Ishikawa (cell line): ENCODE data around the gene ZMYND12.

ENCODE experiments used
- CEBPB ChIP-seq: IDR thresholded peaks from 2 replicates; pipeline ENCODE4 v1.6.1; 2012
- CREB1 ChIP-seq: IDR thresholded peaks from 2 replicates; pipeline ENCODE4 v1.6.1; 2012; ENCODE audit warnings: low read depth
- EGR1 ChIP-seq: IDR thresholded peaks from 2 replicates; pipeline ENCODE4 v1.6.1; 2012
- EP300 ChIP-seq: IDR thresholded peaks from 2 replicates; pipeline ENCODE4 v1.6.1; 2012; ENCODE audit warnings: borderline replicate concordance
- FOXM1 ChIP-seq: IDR thresholded peaks from 2 replicates; pipeline ENCODE4 v1.6.1; 2012; ENCODE audit warnings: low read depth, borderline replicate concordance
- MAX ChIP-seq: IDR thresholded peaks from 2 replicates; pipeline ENCODE4 v1.6.1; 2012
- NFIC ChIP-seq: IDR thresholded peaks from 2 replicates; pipeline ENCODE4 v1.6.1; 2012
- RAD21 ChIP-seq: IDR thresholded peaks from 2 replicates; pipeline ENCODE4 v1.6.1; 2012; ENCODE audit warnings: low read depth
- REST ChIP-seq: IDR thresholded peaks from 2 replicates; pipeline ENCODE4 v1.6.1; 2012; ENCODE audit warnings: low read depth, mild to moderate bottlenecking
- TAF1 ChIP-seq: IDR thresholded peaks from 2 replicates; pipeline ENCODE4 v1.6.1; 2012; ENCODE audit warnings: low read depth, mild to moderate bottlenecking
- TCF12 ChIP-seq: IDR thresholded peaks from 2 replicates; pipeline ENCODE4 v1.6.1; 2012; ENCODE audit warnings: low read depth
- TEAD4 ChIP-seq: IDR thresholded peaks from 2 replicates; pipeline ENCODE4 v1.6.1; 2012
- USF1 ChIP-seq: IDR thresholded peaks from 2 replicates; pipeline ENCODE4 v1.6.1; 2012
- YY1 ChIP-seq: IDR thresholded peaks from 2 replicates; pipeline ENCODE4 v1.6.1; 2012; ENCODE audit warnings: low read depth
- ZBTB7A ChIP-seq: IDR thresholded peaks from 2 replicates; pipeline ENCODE4 v1.6.1; 2012; ENCODE audit warnings: low read depth

ZMYND12 gene

GRCh38 chr1:42456754-42457089 is 900 bp upstream of the ZMYND12 start:
- TF ChIP-seq NFIC, result no peak
- TF ChIP-seq TAF1, result peak; percentile 23; the same call in 1 of the 2 replicates
- TF ChIP-seq TCF12, result 0 out of 2 replicates have a peak, but pooled peaks have one; percentile 3
- no peak for TF ChIP-seq YY1
- no peak for TF ChIP-seq MAX

- no peak for TF ChIP-seq TAF1
Observed at GRCh38 chr1:42454403-42454802, 1.4 kb downstream of the ZMYND12 start.

GRCh38 chr1:42453386-42453785 is 2.4 kb downstream of the ZMYND12 start:
- no peak for TF ChIP-seq MAX
- TF ChIP-seq EGR1, result no peak
- TF ChIP-seq ZBTB7A, result no peak
- no peak for TF ChIP-seq FOXM1
- TF ChIP-seq TCF12, result no peak
- no peak for TF ChIP-seq TAF1
- no peak for TF ChIP-seq REST
- TF ChIP-seq USF1, result no peak
- TF ChIP-seq TEAD4, result no peak
- TF ChIP-seq YY1, result no peak
- TF ChIP-seq CEBPB, result no peak
- TF ChIP-seq CREB1, result no peak
- no peak for TF ChIP-seq RAD21
- TF ChIP-seq NFIC, result no peak
- no peak for TF ChIP-seq EP300

GRCh38 chr1:42450061-42450460 is 5.8 kb downstream of the ZMYND12 start:
- TF ChIP-seq TAF1 (no peak), CREB1 (no peak), USF1 (no peak), TCF12 (no peak), RAD21 (no peak), CEBPB (no peak), REST (no peak)

- TF ChIP-seq YY1 (no peak), CREB1 (no peak), FOXM1 (no peak), EP300 (no peak), REST (no peak), RAD21 (no peak), EGR1 (no peak), TCF12 (no peak), CEBPB (no peak), USF1 (no peak)
Observed at GRCh38 chr1:42449256-42449655, 6.6 kb downstream of the ZMYND12 start.
